CD4-positive, CD25-positive, alpha-beta regulatory T cell (primary cell): ENCODE data around the gene ZC4H2. TPM values are rescaled to one million over a fixed set of nuclear protein-coding genes. Genes with fewer than 3 reads are reported as not detected.
"Not testable (repeated sequence)": the region's sequence is repeated elsewhere in the genome, so short reads cannot be mapped to it uniquely, and the experiment has no call there.

Experiments used
- ATAC-seq, 2 donors: fragments of 150-1000 bp; cut with Tn5 transposase; one replicate each; pipeline ENCODE4 v1.10.0; 2021; ENCODE audit warnings: low read depth in 2 of 2, moderate number of reproducible peaks in 2 of 2, moderate library complexity in 1 of 2
- DNase-seq, 3 donors: peaks; one replicate each; pipeline versions ENCODE4 v3.0.0 to v3.0.0-alpha.2; 2012 to 2022; ENCODE audit warnings: mixed read lengths in 1 of 3
- H3K27ac ChIP-seq: one replicate; pipeline ENCODE4 v1.7.0; 2013; ENCODE audit warnings: mild to moderate bottlenecking, low read length; ENCODE audit not compliant: insufficient read depth, poor library complexity, severe bottlenecking
- H3K27me3 ChIP-seq: one replicate; pipeline ENCODE4 v1.7.0; 2013; ENCODE audit warnings: low read length; ENCODE audit not compliant: control insufficient read depth, insufficient read depth
- H3K36me3 ChIP-seq: one replicate; pipeline ENCODE4 v1.7.0; 2013; ENCODE audit warnings: mild to moderate bottlenecking, low read length, moderate library complexity; ENCODE audit not compliant: control insufficient read depth, insufficient read depth
- H3K4me1 ChIP-seq: 2 replicates; pipeline ENCODE4 v1.7.0; 2013; ENCODE audit warnings: mild to moderate bottlenecking, low read length; ENCODE audit not compliant: insufficient read depth, control insufficient read depth, poor library complexity, severe bottlenecking
- H3K4me3 ChIP-seq: one replicate; pipeline ENCODE4 v1.7.0; 2013; ENCODE audit warnings: low read depth, mild to moderate bottlenecking, low read length, moderate library complexity
- H3K9me3 ChIP-seq, 2 experiments: 1 replicate in 1 of 2; 2 replicates in 1 of 2; pipeline ENCODE4 v1.7.0; 2013; ENCODE audit warnings: low read length in 2 of 2, mild to moderate bottlenecking in 1 of 2, moderate library complexity in 1 of 2; ENCODE audit not compliant: control insufficient read depth in 2 of 2
- H3K27ac Mint-ChIP-seq, 3 donors: one replicate each; pipeline ENCODE4 v1.8.0; 2020 to 2022; ENCODE audit warnings: mild to moderate bottlenecking in 3 of 3, mixed read lengths in 3 of 3, moderate library complexity in 2 of 3
- H3K27me3 Mint-ChIP-seq: one replicate; pipeline ENCODE4 v1.8.0; 2022; ENCODE audit warnings: mild to moderate bottlenecking, mixed read lengths
- H3K36me3 Mint-ChIP-seq: one replicate; pipeline ENCODE4 v1.8.0; 2020; ENCODE audit warnings: mixed read lengths
- H3K4me1 Mint-ChIP-seq, 4 donors: one replicate each; pipeline ENCODE4 v1.8.0; 2020 to 2022; ENCODE audit warnings: mixed read lengths in 4 of 4, mild to moderate bottlenecking in 1 of 4
- H3K4me3 Mint-ChIP-seq, 4 donors: one replicate each; pipeline ENCODE4 v1.8.0; 2020 to 2022; ENCODE audit warnings: mild to moderate bottlenecking in 4 of 4, mixed read lengths in 4 of 4, moderate library complexity in 3 of 4
- H3K9me3 Mint-ChIP-seq, 7 donors: one replicate each; pipeline ENCODE4 v1.8.0; 2020 to 2022; ENCODE audit warnings: mixed read lengths in 7 of 7, mild to moderate bottlenecking in 3 of 7, moderate library complexity in 2 of 7
- polyA plus RNA-seq, 4 donors: library from polyadenylated mRNA; unstranded; fragments of 300-500 nt; fragmentation: Illumina TruSeq; gene quantifications; one replicate each; pipeline ENCODE4 v1.2.3, GENCODE V29; 2021
- total RNA-seq: library from RNA; stranded (reverse); gene quantifications from one replicate; pipeline ENCODE4 v1.2.3, GENCODE V29; 2022

ZC4H2 gene
- total and polyA plus RNA-seq, 5 donors from 2014 or later = 6.6 to 8.7 (median 8.0) TPM

DNA sequence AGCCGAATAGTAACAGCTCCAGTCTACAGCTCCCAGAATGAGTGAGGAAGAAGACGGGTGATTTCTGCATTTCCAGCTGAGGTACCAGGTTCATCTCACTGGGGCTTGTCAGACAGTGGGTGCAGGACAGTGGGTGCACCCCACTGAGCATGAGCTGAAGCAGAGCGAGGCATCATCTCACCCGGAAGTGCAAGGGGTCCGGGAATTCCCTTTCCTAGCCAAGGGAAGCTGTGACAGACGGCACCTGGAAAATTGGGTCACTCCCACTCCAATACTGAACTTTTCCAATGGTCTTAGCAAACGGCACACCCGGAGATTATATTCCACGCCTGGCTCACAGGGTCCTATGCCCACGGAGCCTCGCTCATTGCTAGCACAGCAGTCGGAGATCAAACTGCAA, 97.5 kb downstream of the ZC4H2 start:
- not testable (repeated sequence) for H3K4me1 ChIP-seq, H3K9me3 ChIP-seq, H3K27ac ChIP-seq, H3K36me3 Mint-ChIP-seq, H3K27me3 Mint-ChIP-seq, H3K4me3 Mint-ChIP-seq, H3K4me1 Mint-ChIP-seq, H3K27ac Mint-ChIP-seq, DNase-seq, H3K4me3 ChIP-seq, H3K36me3 ChIP-seq, ATAC-seq, H3K27me3 ChIP-seq
- H3K9me3 Mint-ChIP-seq = peaks cover 0 to 46% (median 3%) of the 10 kb centered on the region in 7 donors

DNA sequence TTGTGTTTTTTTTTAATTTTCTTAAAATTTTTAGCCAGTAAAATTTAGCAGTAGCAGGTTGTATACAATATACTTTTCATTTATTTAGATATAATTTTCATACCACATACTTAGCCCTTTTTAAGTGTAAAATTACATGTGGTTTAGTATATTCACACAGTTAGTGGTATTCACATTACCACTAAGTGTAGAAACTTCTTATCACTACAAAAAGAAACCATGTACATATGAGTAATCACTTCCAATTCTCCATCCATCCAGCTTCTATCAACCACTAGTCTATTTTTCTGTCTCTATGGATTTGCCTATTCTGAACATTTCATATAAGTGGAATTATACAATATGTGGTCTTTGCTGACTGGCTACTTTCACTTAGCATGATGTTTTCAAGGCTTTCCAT, 109.0 kb downstream of the ZC4H2 start:
- H3K9me3 Mint-ChIP-seq = peaks cover 0 to 47% (median 13%) of the 10 kb centered on the region in 7 donors
- H3K4me1 ChIP-seq = no peaks in the 10 kb centered on the region
- H3K4me1 Mint-ChIP-seq = peaks cover 0 to 24% (median 6%) of the 10 kb centered on the region in 4 donors
- peaks cover 11% of the 10 kb centered on the region for H3K36me3 Mint-ChIP-seq
- H3K36me3 ChIP-seq = no peaks in the 10 kb centered on the region
- peaks cover 12% of the 10 kb centered on the region in 2 experiments for H3K9me3 ChIP-seq
- no peak overlapping the region for H3K27ac ChIP-seq
- no peak for DNase-seq
- H3K27ac Mint-ChIP-seq = no peak overlapping the region
- no peaks in the 10 kb centered on the region for H3K27me3 ChIP-seq
- no peak for ATAC-seq
- no peaks in the 10 kb centered on the region for H3K27me3 Mint-ChIP-seq
- no peak overlapping the region for H3K4me3 ChIP-seq
- no peak overlapping the region for H3K4me3 Mint-ChIP-seq

Other genes with a start within 250 kb of the ZC4H2 start
- gene ZC3H12B, start 58.4 kb upstream of the ZC4H2 start, total RNA-seq = 0.79 TPM
- under 1 TPM in 3 of 4 donors, not detected in 1; 0.26 to 0.53 (median 0.40) TPM for gene ZC3H12B, start 58.4 kb upstream of the ZC4H2 start, polyA plus RNA-seq